Esophagus muscularis mucosa (tissue), 4 donors: ENCODE data around the gene FNDC11. TPM values are rescaled to one million over a fixed set of nuclear protein-coding genes. Genes with fewer than 3 reads are reported as not detected.

Experiments used
- DNase-seq: peaks from one replicate; pipeline ENCODE4 v3.0.0-alpha.2; 2017; ENCODE audit errors: extremely low spot score
- H3K27ac ChIP-seq, 4 donors: fragments of 200-600 bp; sonication (generic); replicated peaks in 1 of 4; 1 replicate in 3 of 4; 2 replicates in 1 of 4; pipeline ENCODE4 v1.5.1; 2016 to 2019; ENCODE audit warnings: mild to moderate bottlenecking in 1 of 4
- H3K27me3 ChIP-seq, 4 donors: fragments of 200-600 bp; sonication (generic); one replicate each; pipeline versions ENCODE4 v1.5.1 to v1.6.0; 2016 to 2019
- H3K36me3 ChIP-seq, 4 donors: fragments of 200-600 bp; sonication (generic); one replicate each; pipeline ENCODE4 v1.5.1; 2016 to 2019
- H3K4me1 ChIP-seq, 4 donors: fragments of 200-600 bp; sonication (generic); one replicate each; pipeline ENCODE4 v1.5.1; 2016 to 2019
- H3K4me3 ChIP-seq, 4 donors: fragments of 200-600 bp; sonication (generic); 1 replicate in 2 of 4; 2 replicates in 2 of 4; pipeline ENCODE4 v1.5.1; 2016 to 2019; ENCODE audit warnings: mild to moderate bottlenecking in 4 of 4, moderate library complexity in 1 of 4
- H3K9me3 ChIP-seq, 4 donors: fragments of 200-600 bp; sonication (generic); 1 replicate in 3 of 4; 2 replicates in 1 of 4; pipeline ENCODE4 v1.5.1; 2016 to 2019
- CTCF ChIP-seq, 3 experiments: fragments of 200-600 bp in 2 of 3; fragments of 450-650 bp in 1 of 3; sonication (generic) in 2 of 3; IDR thresholded peaks; one replicate each; pipeline ENCODE4 v1.5.1; 2017 to 2019; ENCODE audit warnings: antibody characterized with exemption in 3 of 3, mild to moderate bottlenecking in 2 of 3, moderate library complexity in 1 of 3
- EP300 ChIP-seq: sonication (generic); formaldehyde crosslinking; IDR thresholded peaks from one replicate; pipeline ENCODE4 v1.6.1; 2017; ENCODE audit warnings: antibody characterized with exemption
- POLR2A ChIP-seq: fragments of 450-650 bp; IDR thresholded peaks from one replicate; pipeline ENCODE4 v1.6.1; 2017; ENCODE audit warnings: antibody characterized with exemption, moderate library complexity, mild to moderate bottlenecking, low read depth
- POLR2AphosphoS5 ChIP-seq, 2 donors: sonication (generic); formaldehyde crosslinking; IDR thresholded peaks; one replicate each; pipeline ENCODE4 v1.6.1; 2017; ENCODE audit warnings: antibody characterized with exemption in 2 of 2
- WGBS: methylation state at CpG from one replicate; pipeline ENCODE4 v1.1.5; 2018; 5-methylcytosine and 5-hydroxymethylcytosine counted together
- intact Hi-C: fragments of 100-400 bp; cut with DNase I; formaldehyde crosslinking; loops from one replicate; pipeline ENCODE4 v1.15.1; 2023
- total RNA-seq, 4 donors: library from RNA; depleted of rRNA; stranded (reverse); fragments of >200 nt; gene quantifications; one replicate each; pipeline versions ENCODE4 v1.1.0 to v1.2.1, GENCODE V29; 2016

The FNDC11 gene
- total RNA-seq, 4 donors from 2014 or later: 0.23 to 0.83 (median 0.44) TPM

GRCh38 chr20:63576311-63576710 is 22.4 kb downstream of the FNDC11 start:
- Histone ChIP-seq H3K9me3 (no peaks in the 10 kb centered on the region), H3K27me3 (peaks cover 0 to 10% (median 0%) of the 10 kb centered on the region in 4 donors), H3K4me3 (no peak overlapping the region), H3K27ac (no peak overlapping the region), H3K4me1 (peaks cover 21 to 36% (median 26%) of the 10 kb centered on the region in 4 donors), H3K36me3 (peaks cover 0 to 12% (median 10%) of the 10 kb centered on the region in 4 donors)
- intact Hi-C loops: no loop called here
- 71% methylated on average over 7 of the region's 7 CpGs for WGBS
- DNase-seq: no peak
- TF ChIP-seq CTCF (IDR thresholded peaks at IDR 0.05): no peak
- TF ChIP-seq EP300: no peak
- TF ChIP-seq POLR2A: no peak
- TF ChIP-seq POLR2AphosphoS5 (IDR thresholded peaks at IDR 0.05): no peak

- peaks cover 18 to 31% (median 23%) of the 10 kb centered on the region in 4 donors for H3K4me1 ChIP-seq
- H3K36me3 ChIP-seq: peaks cover 0 to 6% (median 5%) of the 10 kb centered on the region in 4 donors
- H3K9me3 ChIP-seq: no peaks in the 10 kb centered on the region
- 70% methylated on average over 19 of the region's 19 CpGs for WGBS
- TF ChIP-seq POLR2A (no peak), EP300 (no peak), CTCF (IDR thresholded peaks at IDR 0.05) (no peak), POLR2AphosphoS5 (IDR thresholded peaks at IDR 0.05) (no peak)
- DNase-seq: no peak
- intact Hi-C loops: no loop called here
- no peak overlapping the region for H3K27ac ChIP-seq
- H3K4me3 ChIP-seq: no peak overlapping the region
- H3K27me3 ChIP-seq: peaks cover 0 to 10% (median 0%) of the 10 kb centered on the region in 4 donors
Observed at GRCh38 chr20:63577317-63577894, 23.4 kb downstream of the FNDC11 start.

- Histone ChIP-seq H3K4me3 (no peak overlapping the region), H3K9me3 (no peaks in the 10 kb centered on the region), H3K4me1 (peaks cover 12 to 24% (median 16%) of the 10 kb centered on the region in 4 donors), H3K36me3 (no peaks in the 10 kb centered on the region), H3K27me3 (peaks cover 0 to 10% (median 0%) of the 10 kb centered on the region in 4 donors), H3K27ac (no peak overlapping the region)
- no peak for DNase-seq
- no peak for TF ChIP-seq POLR2AphosphoS5 (IDR thresholded peaks at IDR 0.05)
- no peak for TF ChIP-seq POLR2A
- TF ChIP-seq CTCF (IDR thresholded peaks at IDR 0.05): no peak
- TF ChIP-seq EP300: no peak
- intact Hi-C loops: no loop called here
- 82% methylated on average over 25 of the region's 26 CpGs for WGBS
Observed at GRCh38 chr20:63578224-63579016, 24.5 kb downstream of the FNDC11 start.

GRCh38 chr20:63579017-63579694 is 25.2 kb downstream of the FNDC11 start:
- H3K27ac ChIP-seq: no peak overlapping the region
- DNase-seq: no peak
- peaks cover 8 to 20% (median 14%) of the 10 kb centered on the region in 4 donors for H3K4me1 ChIP-seq
- H3K9me3 ChIP-seq: no peaks in the 10 kb centered on the region
- no peaks in the 10 kb centered on the region for H3K36me3 ChIP-seq
- peaks cover 0 to 10% (median 0%) of the 10 kb centered on the region in 4 donors for H3K27me3 ChIP-seq
- WGBS: 81% methylated on average over 15 of the region's 19 CpGs
- H3K4me3 ChIP-seq: no peak overlapping the region
- intact Hi-C loops: no loop called here
- TF ChIP-seq CTCF (IDR thresholded peaks at IDR 0.05) (no peak), POLR2AphosphoS5 (IDR thresholded peaks at IDR 0.05) (no peak), POLR2A (no peak), EP300 (no peak)
